GM12878 (cell line): ENCODE results near the gene SIPA1. TPM values are rescaled to one million over a fixed set of nuclear protein-coding genes. Genes with fewer than 3 reads are reported as not detected.

Experiments
- ATAC-seq: fragments of 200-7000 bp; cut with Tn5 transposase; 3 replicates; pipeline ENCODE4 v1.9.1; 2020; ENCODE audit warnings: mild to moderate bottlenecking, moderate library complexity
- BruUV-seq: library from RNA; stranded (reverse); fragments of 400-500 nt; replicated peaks from 2 replicates; lab custom pipeline; 2021; lab: Mats Ljungman, UMichigan
- CTCF ChIA-PET: fragments of 300-600 bp; sonication (Branson Sonifier 250); formaldehyde crosslinking; extraction: SDS; loops from one replicate; lab custom pipeline; 2021; ENCODE audit warnings: inconsistent platforms; lab: Yijun Ruan, JAX
- POLR2A ChIA-PET: fragments of 350-600 bp; formaldehyde crosslinking; extraction: SDS; loops from one replicate; lab custom pipeline; 2021; ENCODE audit warnings: inconsistent platforms; lab: Charles Lee
- RAD21 ChIA-PET: fragments of 300-600 bp; sonication (Branson Sonifier 250); formaldehyde crosslinking; loops from one replicate; lab custom pipeline; 2023; ENCODE audit warnings: antibody characterized with exemption; ENCODE audit not compliant: unreplicated experiment; lab: Charles Lee
- SMC1A ChIA-PET: fragments of 300-600 bp; sonication (Branson Sonifier 250); formaldehyde crosslinking; loops from one replicate; lab custom pipeline; 2023; ENCODE audit not compliant: unreplicated experiment, uncharacterized antibody; lab: Charles Lee
- DNase-seq: peaks from one replicate; pipeline ENCODE4 v3.0.0-alpha.2; 2011; ENCODE audit warnings: low read depth, low spot score
- FAIRE-seq: peaks from 3 replicates; lab custom pipeline; 2011; peaks lifted over from hg19 to GRCh38; lab: Jason Lieb, UNC
- H2AFZ ChIP-seq: 2 replicates; pipeline ENCODE4 v1.6.0; 2011; ENCODE audit warnings: low read depth, low read length, control low read depth; ENCODE audit not compliant: control insufficient read depth
- H3K27ac ChIP-seq: 2 replicates; pipeline ENCODE4 v1.5.1; 2011; ENCODE audit warnings: control low read depth; ENCODE audit not compliant: control insufficient read depth, insufficient read depth
- H3K27me3 ChIP-seq, 2 experiments: replicated peaks in 1 of 2; 2 replicates each; pipeline versions ENCODE4 v1.6.0 to v1.6.1; 2011; ENCODE audit warnings: low read length in 1 of 2; ENCODE audit not compliant: control insufficient read depth in 2 of 2, insufficient read depth in 2 of 2
- H3K36me3 ChIP-seq, 2 experiments: 2 replicates each; pipeline ENCODE4 v1.5.1; 2011; ENCODE audit warnings: low read length in 1 of 2; ENCODE audit not compliant: control insufficient read depth in 2 of 2, insufficient read depth in 2 of 2
- H3K4me1 ChIP-seq: 2 replicates; pipeline ENCODE4 v1.6.1; 2011; ENCODE audit warnings: mild to moderate bottlenecking, low read length, moderate library complexity, mixed read lengths; ENCODE audit not compliant: control insufficient read depth, insufficient read depth
- H3K4me2 ChIP-seq: 2 replicates; pipeline ENCODE4 v1.6.0; 2011; ENCODE audit warnings: control low read depth; ENCODE audit not compliant: control insufficient read depth, insufficient read depth
- H3K4me3 ChIP-seq: fragments of 200-600 bp; sonication (generic); 2 replicates; pipeline ENCODE4 v1.5.1; 2016
- H3K79me2 ChIP-seq: 2 replicates; pipeline ENCODE4 v1.6.0; 2011; ENCODE audit warnings: low read length; ENCODE audit not compliant: control insufficient read depth, insufficient read depth
- H3K9ac ChIP-seq: 2 replicates; pipeline ENCODE4 v1.8.0; 2011; ENCODE audit warnings: low read length, control low read depth, mixed read lengths; ENCODE audit not compliant: control insufficient read depth, insufficient read depth
- H3K9me3 ChIP-seq: replicated peaks from 3 replicates; pipeline ENCODE4 v1.5.1; 2011; ENCODE audit warnings: mild to moderate bottlenecking, low read length; ENCODE audit not compliant: control insufficient read depth, insufficient read depth
- H4K20me1 ChIP-seq: 2 replicates; pipeline ENCODE4 v1.6.0; 2011; ENCODE audit not compliant: control insufficient read depth, insufficient read depth
- BCL11A ChIP-seq: IDR thresholded peaks from 2 replicates; pipeline ENCODE4 v1.6.1; 2011; ENCODE audit warnings: low read depth, low read length
- CBFB ChIP-seq: IDR thresholded peaks from 2 replicates; pipeline ENCODE4 v1.6.1; 2016; ENCODE audit warnings: antibody characterized with exemption, low read depth
- EED ChIP-seq: sonication (generic); IDR thresholded peaks from 2 replicates; pipeline ENCODE4 v1.6.1; 2016; ENCODE audit warnings: antibody characterized with exemption, low read depth
- KDM1A ChIP-seq: fragments of 200-600 bp; sonication (generic); IDR thresholded peaks from 2 replicates; pipeline ENCODE4 v1.6.1; 2016; ENCODE audit warnings: borderline replicate concordance
- MEF2A ChIP-seq: IDR thresholded peaks from 2 replicates; pipeline ENCODE4 v1.6.1; 2011; ENCODE audit warnings: low read depth, mild to moderate bottlenecking, low read length, moderate library complexity; ENCODE audit not compliant: insufficient read depth
- POLR2A ChIP-seq: IDR thresholded peaks from 2 replicates; pipeline ENCODE4 v1.6.1; 2011; ENCODE audit warnings: low read depth, mild to moderate bottlenecking, low read length
- RB1 ChIP-seq: fragments of 450-650 bp; formaldehyde crosslinking; IDR thresholded peaks from 2 replicates; pipeline ENCODE4 v1.6.1; 2017; ENCODE audit warnings: mild to moderate bottlenecking, borderline replicate concordance
- RFX5 ChIP-seq: IDR thresholded peaks from 2 replicates; pipeline ENCODE4 v1.6.1; 2011; ENCODE audit warnings: low read depth, low read length, improper control_type of control experiment
- SMAD1 ChIP-seq: fragments of 450-650 bp; IDR thresholded peaks from 2 replicates; pipeline ENCODE4 v1.6.1; 2018; ENCODE audit warnings: mild to moderate bottlenecking, low read depth; ENCODE audit not compliant: partially characterized antibody
- SUZ12 ChIP-seq: fragments of 200-600 bp; sonication (generic); IDR thresholded peaks from one replicate; pipeline ENCODE4 v1.6.1; 2018; ENCODE audit warnings: antibody characterized with exemption, mild to moderate bottlenecking; ENCODE audit not compliant: unreplicated experiment
- WGBS: methylation state at CpG from one replicate; pipeline ENCODE4 v1.1.6; 2016; ENCODE audit warnings: low lambda C conversion rate; ENCODE audit not compliant: insufficient replicate concordance, insufficient coverage; ENCODE audit errors: missing lambda C conversion rate; 5-methylcytosine and 5-hydroxymethylcytosine counted together
- in situ Hi-C: fragments of 300-500 bp; cut with MboI; formaldehyde crosslinking; loops from 9 replicates; pipeline ENCODE4 v1.14.3; 2018; ENCODE audit warnings: mixed read lengths
- intact Hi-C: fragments of 100-400 bp; cut with micrococcal nuclease; formaldehyde crosslinking; loops from one replicate; pipeline ENCODE4 v1.14.2; 2022; ENCODE audit not compliant: unreplicated experiment
- polyA plus RNA-seq, 11 experiments: library from polyadenylated mRNA; depleted of rRNA in 4 of 11; unstranded in 6 of 11; stranded (reverse) in 5 of 11; fragments of >200 nt; fragmentation: Nextera tagmentation in 4 of 11; fragmentation: Illumina TruSeq in 1 of 11; extraction: Ambion mirVana in 4 of 11; extraction: Trizol in 1 of 11; gene quantifications; 1 replicate in 1 of 11; 2 replicates in 10 of 11; pipeline versions ENCODE4 v1.2.1 to v1.2.3, GENCODE V29; 2011 to 2016; ENCODE audit warnings: inconsistent platforms in 2 of 11, missing spikeins in 2 of 11, low read depth in 1 of 11
- total RNA-seq, 4 experiments: library from RNA; depleted of rRNA in 3 of 4; stranded (reverse); fragments of >200 nt in 3 of 4; fragmentation: Illumina TruSeq in 1 of 4; extraction: Trizol in 1 of 4; gene quantifications; 2 replicates each; pipeline versions ENCODE4 v1.2.1 to v1.2.3, GENCODE V29; 2013 to 2021
- TF ChIP-seq, protein P1 (sequence below): IDR thresholded peaks from 2 replicates; pipeline ENCODE4 v1.6.1; 2012; ENCODE audit warnings: low read depth, low read length, improper control_type of control experiment

Gene SIPA1
- total and polyA plus RNA-seq, 10 of the 15 experiments (the other 5 are each of a cell fraction or from before 2014, with no cell fraction given): 1.0 to 139 (median 33.4) TPM

DNA sequence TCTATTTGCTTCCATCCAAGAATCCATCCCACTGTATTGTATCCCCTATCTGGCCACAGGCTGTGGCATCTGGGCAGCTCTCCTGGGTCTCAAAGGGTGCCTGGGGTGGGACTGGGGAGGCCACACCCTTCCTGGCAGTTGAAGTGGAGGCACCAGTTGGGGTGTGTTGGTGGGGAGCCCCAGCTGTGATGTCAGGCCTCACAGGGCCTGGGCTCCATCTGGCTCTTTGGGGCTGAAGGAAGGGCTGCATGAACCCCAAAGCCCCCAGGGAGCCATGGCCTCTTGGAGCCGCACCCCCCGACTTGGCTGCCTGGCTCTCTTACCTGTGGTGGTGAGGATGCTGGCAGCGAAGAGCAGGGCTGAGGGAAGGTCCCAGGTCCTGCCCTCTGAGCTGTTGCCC is 42.8 kb upstream of the SIPA1 start:
- no peak overlapping the region for H3K4me2 ChIP-seq
- TF ChIP-seq SMAD1 (no peak), KDM1A (no peak), EED (no peak), POLR2A (no peak; the same call in 1 of the 2 replicates), SUZ12 (no peak), BCL11A (no peak), CBFB (no peak), RB1 (no peak), RFX5 (no peak), MEF2A (no peak)
- TF ChIP-seq, protein P1, sequence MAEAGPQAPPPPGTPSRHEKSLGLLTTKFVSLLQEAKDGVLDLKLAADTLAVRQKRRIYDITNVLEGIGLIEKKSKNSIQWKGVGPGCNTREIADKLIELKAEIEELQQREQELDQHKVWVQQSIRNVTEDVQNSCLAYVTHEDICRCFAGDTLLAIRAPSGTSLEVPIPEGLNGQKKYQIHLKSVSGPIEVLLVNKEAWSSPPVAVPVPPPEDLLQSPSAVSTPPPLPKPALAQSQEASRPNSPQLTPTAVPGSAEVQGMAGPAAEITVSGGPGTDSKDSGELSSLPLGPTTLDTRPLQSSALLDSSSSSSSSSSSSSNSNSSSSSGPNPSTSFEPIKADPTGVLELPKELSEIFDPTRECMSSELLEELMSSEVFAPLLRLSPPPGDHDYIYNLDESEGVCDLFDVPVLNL: no peak
- TF ChIP-seq, all 136 proteins: peak for 0
- Histone ChIP-seq H3K79me2 (no peaks in the 10 kb centered on the region), H2AFZ (no peak overlapping the region), H3K9ac (no peak overlapping the region), H3K9me3 (no peaks in the 10 kb centered on the region), H3K27ac (no peak overlapping the region), H3K4me1 (no peaks in the 10 kb centered on the region), H4K20me1 (no peaks in the 10 kb centered on the region), H3K4me3 (no peak overlapping the region), H3K36me3 (peaks cover 2 to 3% of the 10 kb centered on the region in 2 experiments; a peak in 3 of 4 replicates), H3K27me3 (no peaks in the 10 kb centered on the region)
- DNase-seq (no peak), ATAC-seq (no peak), FAIRE-seq (no peak)
- RAD21 ChIA-PET: interaction anchor here (2.0 to 2.8 kb wide), 3 partner anchors 18 to 54 kb away, joined by 8 to 18 read pairs (median 10); partner anchors contain the start of genes EHBP1L1 and MAP3K11
- POLR2A ChIA-PET: interaction anchor here (0.6 to 2.0 kb wide), 3 partner anchors 23 to 112 kb away, joined by 3 to 10 read pairs (median 8); partner anchors contain the start of gene FAM89B
- CTCF ChIA-PET: interaction anchor here (0.6 to 3.3 kb wide), 5 partner anchors 8 to 320 kb away, joined by 3 to 39 read pairs (median 4); partner anchors contain the start of gene EHBP1L1
- intact Hi-C loops: no loop called here
- SMC1A ChIA-PET: interaction anchor here (2.0 to 2.3 kb wide), 2 partner anchors 22 to 54 kb away, joined by 6 to 17 read pairs; partner anchors contain the start of gene FAM89B
- WGBS: 41% methylated on average over 3 of the region's 3 CpGs
- BruUV-seq: no TSS peak
- in situ Hi-C loops: no loop called here
